ENCODE data around the gene NUAK2. TPM values are rescaled to one million over a fixed set of nuclear protein-coding genes. Genes with fewer than 3 reads are reported as not detected.

Gene NUAK2
- total RNA-seq, 1 donor from 2014 or later, result 3.3 TPM

GRCh38 chr1:205272536-205272935, 49.0 kb downstream of the NUAK2 start:
- no peak for DNase-seq (ENCODE audit: low spot score)
- H3K4me1 Mint-ChIP-seq (ENCODE audit: low read depth), result peaks cover 9% of the 10 kb centered on the region
- H3K36me3 Mint-ChIP-seq (ENCODE audit: low read depth), result peaks cover 4% of the 10 kb centered on the region
- TF ChIP-seq, protein P1, sequence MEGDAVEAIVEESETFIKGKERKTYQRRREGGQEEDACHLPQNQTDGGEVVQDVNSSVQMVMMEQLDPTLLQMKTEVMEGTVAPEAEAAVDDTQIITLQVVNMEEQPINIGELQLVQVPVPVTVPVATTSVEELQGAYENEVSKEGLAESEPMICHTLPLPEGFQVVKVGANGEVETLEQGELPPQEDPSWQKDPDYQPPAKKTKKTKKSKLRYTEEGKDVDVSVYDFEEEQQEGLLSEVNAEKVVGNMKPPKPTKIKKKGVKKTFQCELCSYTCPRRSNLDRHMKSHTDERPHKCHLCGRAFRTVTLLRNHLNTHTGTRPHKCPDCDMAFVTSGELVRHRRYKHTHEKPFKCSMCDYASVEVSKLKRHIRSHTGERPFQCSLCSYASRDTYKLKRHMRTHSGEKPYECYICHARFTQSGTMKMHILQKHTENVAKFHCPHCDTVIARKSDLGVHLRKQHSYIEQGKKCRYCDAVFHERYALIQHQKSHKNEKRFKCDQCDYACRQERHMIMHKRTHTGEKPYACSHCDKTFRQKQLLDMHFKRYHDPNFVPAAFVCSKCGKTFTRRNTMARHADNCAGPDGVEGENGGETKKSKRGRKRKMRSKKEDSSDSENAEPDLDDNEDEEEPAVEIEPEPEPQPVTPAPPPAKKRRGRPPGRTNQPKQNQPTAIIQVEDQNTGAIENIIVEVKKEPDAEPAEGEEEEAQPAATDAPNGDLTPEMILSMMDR (IDR thresholded peaks at IDR 0.05), result no peak
- no peak overlapping the region for H3K27ac Mint-ChIP-seq (ENCODE audit: unreplicated experiment)
- H3K27me3 Mint-ChIP-seq (ENCODE audit: low read depth), result no peaks in the 10 kb centered on the region
- H3K4me3 Mint-ChIP-seq (ENCODE audit: unreplicated experiment), result no peak overlapping the region
- H3K9me3 Mint-ChIP-seq (ENCODE audit: low read depth), result no peaks in the 10 kb centered on the region

DNA sequence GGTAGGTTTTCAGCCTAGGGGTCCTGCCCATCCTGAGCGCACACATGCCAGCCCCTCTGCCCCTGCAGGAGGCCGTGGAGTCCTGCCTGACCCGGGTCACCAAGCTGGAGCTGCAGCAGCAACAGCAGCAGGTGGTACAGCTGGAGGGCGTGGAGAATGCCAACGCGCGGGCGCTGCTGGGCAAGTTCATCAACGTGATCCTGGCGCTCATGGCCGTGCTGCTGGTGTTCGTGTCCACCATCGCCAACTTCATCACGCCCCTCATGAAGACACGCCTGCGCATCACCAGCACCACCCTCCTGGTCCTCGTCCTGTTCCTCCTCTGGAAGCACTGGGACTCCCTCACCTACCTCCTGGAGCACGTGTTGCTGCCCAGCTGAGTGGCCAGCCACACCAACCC, 49.8 kb downstream of the NUAK2 start:
- no peak for DNase-seq (ENCODE audit: low spot score)
- H3K36me3 Mint-ChIP-seq (ENCODE audit: low read depth), result peaks cover 4% of the 10 kb centered on the region
- H3K27me3 Mint-ChIP-seq (ENCODE audit: low read depth), result no peaks in the 10 kb centered on the region
- TF ChIP-seq, protein P1 (IDR thresholded peaks at IDR 0.05), result no peak
- no peaks in the 10 kb centered on the region for H3K9me3 Mint-ChIP-seq (ENCODE audit: low read depth)
- no peak overlapping the region for H3K27ac Mint-ChIP-seq (ENCODE audit: unreplicated experiment)
- H3K4me3 Mint-ChIP-seq (ENCODE audit: unreplicated experiment), result no peak overlapping the region
- H3K4me1 Mint-ChIP-seq (ENCODE audit: low read depth), result peaks cover 9% of the 10 kb centered on the region

DNA sequence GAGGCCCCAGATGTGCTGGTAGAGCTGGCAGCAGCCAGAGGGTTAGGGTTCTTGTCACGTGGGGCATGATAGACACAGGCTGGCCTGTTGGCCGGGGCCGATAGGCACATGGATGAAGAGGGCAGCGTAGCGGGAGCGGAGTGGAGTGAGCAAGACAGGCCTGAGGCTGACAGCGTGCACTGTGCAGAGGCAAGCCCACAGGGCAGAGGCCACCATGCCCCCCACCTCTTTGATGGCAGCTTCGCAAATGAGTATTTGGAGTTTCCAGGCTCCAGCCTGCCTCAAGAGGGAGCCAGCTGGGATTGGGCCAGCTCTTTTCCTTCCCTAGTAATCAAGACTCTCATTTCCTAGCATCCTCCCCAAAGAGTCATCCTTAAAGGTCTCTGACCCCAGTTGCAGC, 50.3 kb downstream of the NUAK2 start:
- TF ChIP-seq, protein P1 (IDR thresholded peaks at IDR 0.05), result peak; percentile 48
- H3K27me3 Mint-ChIP-seq (ENCODE audit: low read depth), result no peaks in the 10 kb centered on the region
- H3K27ac Mint-ChIP-seq (ENCODE audit: unreplicated experiment), result no peak overlapping the region
- DNase-seq (ENCODE audit: low spot score), result no peak
- no peak overlapping the region for H3K4me3 Mint-ChIP-seq (ENCODE audit: unreplicated experiment)
- no peaks in the 10 kb centered on the region for H3K9me3 Mint-ChIP-seq (ENCODE audit: low read depth)
- peaks cover 9% of the 10 kb centered on the region for H3K4me1 Mint-ChIP-seq (ENCODE audit: low read depth)
- H3K36me3 Mint-ChIP-seq (ENCODE audit: low read depth), result peaks cover 4% of the 10 kb centered on the region

- no peaks in the 10 kb centered on the region for H3K9me3 Mint-ChIP-seq (ENCODE audit: low read depth)
- no peak overlapping the region for H3K27ac Mint-ChIP-seq (ENCODE audit: unreplicated experiment)
- DNase-seq (ENCODE audit: low spot score), result no peak
- peaks cover 4% of the 10 kb centered on the region for H3K36me3 Mint-ChIP-seq (ENCODE audit: low read depth)
- TF ChIP-seq, protein P1 (IDR thresholded peaks at IDR 0.05), result no peak
- peaks cover 9% of the 10 kb centered on the region for H3K4me1 Mint-ChIP-seq (ENCODE audit: low read depth)
- no peak overlapping the region for H3K4me3 Mint-ChIP-seq (ENCODE audit: unreplicated experiment)
- no peaks in the 10 kb centered on the region for H3K27me3 Mint-ChIP-seq (ENCODE audit: low read depth)
Measured at GRCh38 chr1:205270764-205271163, 50.8 kb downstream of the NUAK2 start.

DNA sequence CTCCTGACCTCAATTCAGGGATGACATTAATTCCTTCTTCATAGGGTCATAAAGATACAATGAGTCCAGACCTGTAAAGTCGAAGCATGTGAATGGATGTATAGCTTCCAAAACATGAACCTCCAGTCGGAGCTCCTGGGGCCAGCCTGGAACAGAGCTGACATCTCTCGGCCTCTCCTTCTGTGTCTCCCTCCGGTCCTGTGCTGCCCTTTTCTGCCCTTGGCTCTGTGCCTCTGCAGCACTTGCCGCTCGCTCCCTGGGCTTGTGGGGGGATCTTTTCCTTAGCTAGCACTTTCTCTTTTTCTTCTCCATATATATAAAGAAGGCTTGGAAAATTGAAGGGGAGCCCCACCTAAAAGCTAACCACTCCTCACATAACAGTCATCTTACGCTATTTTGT, 51.3 kb downstream of the NUAK2 start:
- no peaks in the 10 kb centered on the region for H3K27me3 Mint-ChIP-seq (ENCODE audit: low read depth)
- H3K27ac Mint-ChIP-seq (ENCODE audit: unreplicated experiment), result no peak overlapping the region
- no peaks in the 10 kb centered on the region for H3K9me3 Mint-ChIP-seq (ENCODE audit: low read depth)
- no peak overlapping the region for H3K4me3 Mint-ChIP-seq (ENCODE audit: unreplicated experiment)
- peaks cover 4% of the 10 kb centered on the region for H3K36me3 Mint-ChIP-seq (ENCODE audit: low read depth)
- H3K4me1 Mint-ChIP-seq (ENCODE audit: low read depth), result peaks cover 9% of the 10 kb centered on the region
- DNase-seq (ENCODE audit: low spot score), result no peak
- TF ChIP-seq, protein P1 (IDR thresholded peaks at IDR 0.05), result no peak

All from chondrocyte (in vitro differentiated cells).